Epithelial cell of esophagus (primary cell): ENCODE measurements around the gene RCAN2.

Experiments used
- DNase-seq: peaks from one replicate; pipeline ENCODE4 v3.0.0; 2010; ENCODE audit warnings: low read depth
- H3K4me3 ChIP-seq: 2 replicates; pipeline ENCODE4 v1.5.1; 2011; ENCODE audit warnings: mild to moderate bottlenecking, low read length, control low read depth
- TF ChIP-seq, protein P1 (sequence below): IDR thresholded peaks from 2 replicates; pipeline ENCODE4 v1.5.1; 2011; ENCODE audit warnings: low read depth, mild to moderate bottlenecking, low read length, control low read depth, inconsistent platforms; ENCODE audit not compliant: insufficient read depth; ENCODE audit errors: missing control alignments

RCAN2 gene

DNA sequence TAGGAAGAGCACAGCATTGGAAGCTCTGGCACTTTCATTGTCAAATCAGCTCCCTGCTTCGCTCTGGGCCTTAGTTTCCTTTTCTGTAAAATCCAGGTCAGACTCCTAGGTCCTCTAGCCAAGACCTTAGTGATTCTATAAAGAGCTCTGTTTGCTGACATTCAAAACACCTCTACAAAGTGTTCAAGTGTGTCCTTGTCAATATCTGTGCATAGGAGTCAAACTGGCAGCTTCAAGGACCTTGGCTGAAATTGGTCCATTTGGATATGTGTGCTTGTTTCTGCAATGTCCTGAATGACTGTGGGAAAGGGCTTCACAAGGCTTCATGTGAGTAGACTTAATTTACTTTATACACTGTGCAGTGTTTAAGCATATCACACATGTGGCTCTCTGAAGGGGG is 246.6 kb downstream of the RCAN2 start:
- H3K4me3 ChIP-seq = no peak overlapping the region
- no peak for DNase-seq
- TF ChIP-seq, protein P1, sequence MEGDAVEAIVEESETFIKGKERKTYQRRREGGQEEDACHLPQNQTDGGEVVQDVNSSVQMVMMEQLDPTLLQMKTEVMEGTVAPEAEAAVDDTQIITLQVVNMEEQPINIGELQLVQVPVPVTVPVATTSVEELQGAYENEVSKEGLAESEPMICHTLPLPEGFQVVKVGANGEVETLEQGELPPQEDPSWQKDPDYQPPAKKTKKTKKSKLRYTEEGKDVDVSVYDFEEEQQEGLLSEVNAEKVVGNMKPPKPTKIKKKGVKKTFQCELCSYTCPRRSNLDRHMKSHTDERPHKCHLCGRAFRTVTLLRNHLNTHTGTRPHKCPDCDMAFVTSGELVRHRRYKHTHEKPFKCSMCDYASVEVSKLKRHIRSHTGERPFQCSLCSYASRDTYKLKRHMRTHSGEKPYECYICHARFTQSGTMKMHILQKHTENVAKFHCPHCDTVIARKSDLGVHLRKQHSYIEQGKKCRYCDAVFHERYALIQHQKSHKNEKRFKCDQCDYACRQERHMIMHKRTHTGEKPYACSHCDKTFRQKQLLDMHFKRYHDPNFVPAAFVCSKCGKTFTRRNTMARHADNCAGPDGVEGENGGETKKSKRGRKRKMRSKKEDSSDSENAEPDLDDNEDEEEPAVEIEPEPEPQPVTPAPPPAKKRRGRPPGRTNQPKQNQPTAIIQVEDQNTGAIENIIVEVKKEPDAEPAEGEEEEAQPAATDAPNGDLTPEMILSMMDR = no peak

DNA sequence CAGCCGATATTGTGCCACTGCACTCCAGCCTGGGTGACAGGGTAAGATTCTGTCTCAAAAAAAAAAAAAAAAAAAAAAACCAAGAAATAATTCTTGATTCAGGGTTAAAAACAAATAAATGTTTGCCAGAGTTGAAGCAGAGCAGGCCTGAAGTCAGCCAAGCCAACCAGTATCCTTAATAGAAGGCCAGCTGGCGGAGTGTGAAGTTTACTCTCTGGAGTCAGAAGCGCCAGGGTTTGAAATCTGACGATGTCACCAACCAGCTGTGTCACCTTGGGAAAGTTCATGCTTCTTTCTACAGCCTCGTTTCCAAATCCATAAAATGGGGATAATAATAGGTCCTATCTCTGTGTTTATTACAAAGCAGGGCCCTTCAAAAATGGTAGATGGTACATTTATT is 247.5 kb downstream of the RCAN2 start:
- no peak for DNase-seq
- TF ChIP-seq, protein P1 = no peak
- no peak overlapping the region for H3K4me3 ChIP-seq

DNA sequence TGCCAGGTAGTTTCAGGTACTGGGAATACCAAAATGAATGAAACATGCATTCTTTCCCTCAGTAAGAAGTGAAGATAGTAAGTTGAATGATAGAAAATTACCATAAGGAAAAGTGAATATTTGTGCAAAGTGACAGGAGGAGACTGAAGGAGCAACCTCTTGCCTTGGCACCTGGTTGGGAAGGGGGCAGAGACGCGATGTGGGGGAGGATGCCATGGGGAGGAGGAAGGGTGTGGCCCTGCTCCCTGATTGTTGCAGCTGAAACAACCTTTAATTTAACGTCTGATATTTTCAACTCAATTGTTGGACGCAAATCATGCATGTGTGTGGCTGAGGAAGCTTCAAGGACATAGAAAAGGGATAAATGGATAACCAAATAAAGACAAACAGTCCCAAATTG is 248.3 kb downstream of the RCAN2 start:
- TF ChIP-seq, protein P1 = no peak
- DNase-seq = no peak
- H3K4me3 ChIP-seq = no peak overlapping the region

DNA sequence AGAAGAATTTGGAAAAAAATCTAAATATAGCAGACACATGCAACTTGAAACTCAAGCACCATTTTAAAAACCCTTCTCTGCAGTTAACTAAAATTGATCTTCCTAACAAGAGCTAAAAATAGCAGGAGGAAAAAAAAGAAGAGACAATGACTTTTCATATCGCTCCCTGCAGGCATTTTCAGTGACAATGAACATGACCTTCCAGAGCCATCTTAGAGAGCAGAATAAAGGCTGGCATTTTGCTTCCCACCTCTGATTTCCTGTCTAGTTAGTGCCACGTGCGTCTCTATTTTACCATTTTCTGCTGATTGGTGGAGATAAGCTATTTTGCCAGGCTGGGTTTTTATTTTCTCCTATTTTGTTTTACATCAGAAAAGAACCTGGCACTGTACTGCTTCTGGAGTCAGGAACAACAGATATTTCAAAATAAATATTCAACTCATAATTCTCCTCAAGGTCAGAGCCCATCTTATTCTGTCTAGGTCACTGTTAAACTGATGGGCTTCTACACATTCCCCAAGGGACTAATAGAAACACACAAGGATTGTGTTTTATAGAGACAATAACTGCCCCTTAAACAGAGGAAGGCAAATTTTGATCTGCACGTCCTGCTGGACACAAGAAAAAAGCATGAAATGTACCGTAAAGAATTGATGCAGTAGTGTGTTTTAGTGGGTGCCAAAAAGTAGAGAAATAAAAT is 250.2 kb downstream of the RCAN2 start:
- H3K4me3 ChIP-seq = no peak overlapping the region
- TF ChIP-seq, protein P1 = no peak
- no peak for DNase-seq

DNA sequence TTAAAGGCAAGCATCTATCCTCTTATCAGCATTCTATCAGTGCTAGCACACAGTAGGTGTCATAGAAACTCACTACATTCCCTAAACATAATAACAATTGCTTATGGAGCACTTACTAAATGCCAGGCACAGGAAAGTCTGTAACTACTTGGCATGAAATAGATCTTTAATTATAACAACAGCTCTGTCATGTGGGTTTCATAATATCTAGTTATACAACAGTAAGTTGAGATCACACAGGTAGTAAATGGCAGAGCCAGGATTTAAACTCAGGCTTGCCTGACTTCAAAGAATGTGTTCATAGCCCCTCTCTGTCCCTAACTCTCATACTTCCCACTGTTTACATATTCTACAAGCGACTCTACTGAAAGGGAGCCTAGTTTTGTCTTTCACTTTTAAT is 254.5 kb downstream of the RCAN2 start:
- H3K4me3 ChIP-seq = no peak overlapping the region
- no peak for DNase-seq
- TF ChIP-seq, protein P1 = no peak

DNA sequence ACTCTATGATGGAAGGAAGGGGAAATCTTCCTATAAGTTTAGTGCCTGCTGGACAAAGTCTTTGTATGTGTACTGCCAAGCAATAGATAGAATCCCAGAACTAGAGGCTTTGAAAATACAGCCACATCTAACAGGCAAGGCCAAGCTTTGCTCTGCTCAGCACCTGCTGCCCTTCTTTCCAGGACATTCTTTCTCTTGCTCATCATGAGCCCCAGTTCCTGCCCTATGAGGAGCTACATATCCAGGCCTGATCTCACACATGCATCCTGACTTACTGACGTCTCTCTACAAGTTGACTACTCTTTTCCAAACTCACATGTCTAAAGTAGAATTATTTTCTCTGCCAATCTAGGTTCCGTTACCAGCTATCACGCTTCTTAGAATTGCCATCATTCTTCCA is 256.0 kb downstream of the RCAN2 start:
- no peak for DNase-seq
- TF ChIP-seq, protein P1 = no peak
- H3K4me3 ChIP-seq = no peak overlapping the region

DNA sequence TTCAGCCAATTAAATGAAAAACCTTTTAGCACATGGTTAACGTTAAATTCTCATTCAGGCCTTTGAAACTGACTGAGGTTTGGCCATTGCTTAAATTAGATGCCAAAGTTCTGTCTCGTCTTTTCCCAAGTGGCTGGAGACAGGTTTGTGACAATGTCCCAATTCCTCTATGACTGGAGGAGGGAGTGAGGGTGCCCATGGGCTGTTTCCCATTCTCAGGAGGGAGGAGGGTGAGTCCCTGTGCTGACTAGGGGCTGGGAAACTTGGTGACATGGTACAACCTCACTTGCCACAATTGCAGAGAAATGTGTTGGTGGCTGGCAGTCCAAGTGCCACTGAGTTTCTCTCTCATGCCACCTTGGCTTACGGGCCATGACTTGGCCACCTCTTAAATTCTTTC is 256.5 kb downstream of the RCAN2 start:
- TF ChIP-seq, protein P1 = no peak

More for the DNA sequence above, 256.5 kb downstream of the RCAN2 start:
- no peak for DNase-seq
- no peak overlapping the region for H3K4me3 ChIP-seq
